GM18505 (cell line): Measurements from ENCODE around the gene RGS7.

ENCODE experiments used
- ATAC-seq: cut with Tn5 transposase; IDR thresholded peaks from one replicate; pipeline ENCODE4 v1.9.1; 2021; ENCODE audit not compliant: unreplicated experiment
- POLR2A ChIP-seq: IDR thresholded peaks from 4 replicates; pipeline ENCODE4 v1.6.1; 2011; ENCODE audit warnings: borderline replicate concordance; ENCODE audit not compliant: insufficient read depth, insufficient read length; ENCODE audit errors: extremely low read depth

The RGS7 gene

GRCh38 chr1:240823357-240823756, 533.6 kb downstream of the RGS7 start:
- ATAC-seq, result no peak
- TF ChIP-seq POLR2A, result no peak

DNA sequence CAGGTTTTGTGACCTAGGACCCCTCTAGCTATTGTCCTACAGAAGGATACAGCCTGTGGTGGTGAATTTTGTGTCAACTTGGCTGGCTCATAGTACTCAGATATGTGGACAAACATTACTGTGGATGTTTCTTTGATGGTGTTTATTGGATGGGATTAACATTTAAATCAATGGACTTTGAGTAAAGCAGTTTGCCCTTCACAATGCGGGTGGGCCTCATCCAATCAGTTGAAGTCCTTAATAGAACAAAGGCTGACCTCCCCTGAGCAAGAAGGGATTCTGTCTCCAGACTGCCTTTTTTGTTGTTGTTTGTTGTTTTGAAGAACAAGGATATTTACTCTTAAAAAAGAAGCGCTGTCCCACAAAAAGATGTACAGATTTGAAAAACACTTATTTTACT, 535.1 kb downstream of the RGS7 start:
- ATAC-seq, result no peak
- TF ChIP-seq POLR2A, result no peak

- no peak for ATAC-seq
- TF ChIP-seq POLR2A, result no peak
Measured at GRCh38 chr1:240820816-240821215, 536.2 kb downstream of the RGS7 start.

DNA sequence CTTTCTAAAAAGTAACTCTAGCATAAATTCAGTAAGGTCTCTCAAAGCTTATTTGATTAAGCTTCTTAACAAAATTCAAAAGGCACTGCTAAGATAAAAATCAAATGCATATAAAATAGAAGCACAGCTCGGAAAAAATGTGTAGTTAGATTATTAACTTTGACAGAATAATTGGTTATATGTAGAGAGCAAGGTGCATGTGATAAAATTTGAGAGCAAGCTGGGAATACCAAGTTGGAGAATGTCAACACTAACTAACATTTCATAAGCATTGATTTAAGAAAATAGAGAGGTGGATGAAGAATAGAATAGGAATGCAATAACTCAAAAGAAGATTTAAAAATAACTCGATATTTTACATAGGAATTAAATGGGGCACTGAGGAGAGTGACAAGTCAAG, 540.5 kb downstream of the RGS7 start:
- TF ChIP-seq POLR2A, result no peak
- ATAC-seq, result no peak

- no peak for TF ChIP-seq POLR2A
- no peak for ATAC-seq
Measured at GRCh38 chr1:240813720-240814119, 543.3 kb downstream of the RGS7 start.

DNA sequence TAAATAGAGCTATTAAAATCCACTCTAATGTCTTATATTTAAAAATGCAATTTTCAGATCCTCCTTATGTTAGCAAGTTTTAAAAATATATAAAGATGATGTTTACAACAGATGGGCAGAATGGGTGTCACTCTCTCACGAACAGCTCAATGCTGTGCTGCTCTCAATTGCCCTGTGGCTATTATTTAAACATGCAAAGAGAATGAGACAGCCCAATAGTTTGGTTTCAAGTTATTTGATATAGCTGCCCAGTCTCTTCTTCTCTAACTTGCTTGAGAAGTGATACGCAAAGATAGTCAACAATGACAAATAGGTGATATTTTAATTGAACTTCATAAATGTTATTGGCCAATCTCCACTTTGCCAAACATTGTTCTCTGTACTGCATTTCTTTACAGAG, 545.7 kb downstream of the RGS7 start:
- TF ChIP-seq POLR2A, result no peak
- ATAC-seq, result no peak

DNA sequence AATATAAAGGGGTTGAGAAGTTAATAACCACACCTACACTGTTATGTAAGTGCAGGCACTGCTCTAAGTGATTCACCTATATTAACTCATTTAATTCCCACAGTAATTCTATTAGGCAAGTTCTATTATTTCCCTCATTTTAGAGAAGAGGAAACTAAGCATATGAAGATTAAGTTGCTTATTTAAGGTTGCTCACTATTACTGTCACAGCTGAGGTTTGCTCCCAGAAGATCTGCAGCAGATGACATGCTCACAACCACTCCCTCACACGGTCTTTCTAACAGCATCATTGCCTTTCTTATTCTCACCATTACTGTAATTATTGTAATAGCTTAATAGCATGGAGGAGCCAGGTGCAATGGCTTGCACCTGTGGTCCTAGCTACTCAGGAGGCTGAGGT, 548.6 kb downstream of the RGS7 start:
- ATAC-seq, result no peak
- TF ChIP-seq POLR2A, result no peak

DNA sequence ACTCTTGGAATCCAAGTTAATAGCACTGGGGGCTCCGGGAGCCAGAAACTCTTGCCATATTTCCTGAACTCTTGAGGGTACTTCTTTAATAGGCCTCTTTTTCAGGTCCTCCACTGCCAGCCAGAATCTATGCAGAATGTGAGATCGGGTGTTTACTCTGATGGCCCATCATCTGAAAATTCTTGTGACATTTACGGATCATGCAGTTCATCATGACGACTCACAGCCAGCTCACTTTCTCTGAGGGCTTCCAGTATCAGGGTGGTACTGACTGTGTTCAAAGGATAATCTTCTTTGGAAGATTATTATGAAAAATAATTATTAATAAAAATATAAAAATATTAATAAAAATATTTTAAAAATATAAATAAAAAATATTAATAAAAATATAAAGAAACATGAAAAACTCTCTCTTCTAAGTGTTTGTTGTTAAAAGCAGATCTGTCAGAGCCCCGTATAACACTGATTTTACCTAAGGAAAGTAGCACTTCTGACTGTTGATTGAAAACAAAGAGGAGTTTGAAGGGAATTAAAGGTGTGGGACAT, 550.7 kb downstream of the RGS7 start:
- TF ChIP-seq POLR2A, result no peak
- ATAC-seq, result no peak

DNA sequence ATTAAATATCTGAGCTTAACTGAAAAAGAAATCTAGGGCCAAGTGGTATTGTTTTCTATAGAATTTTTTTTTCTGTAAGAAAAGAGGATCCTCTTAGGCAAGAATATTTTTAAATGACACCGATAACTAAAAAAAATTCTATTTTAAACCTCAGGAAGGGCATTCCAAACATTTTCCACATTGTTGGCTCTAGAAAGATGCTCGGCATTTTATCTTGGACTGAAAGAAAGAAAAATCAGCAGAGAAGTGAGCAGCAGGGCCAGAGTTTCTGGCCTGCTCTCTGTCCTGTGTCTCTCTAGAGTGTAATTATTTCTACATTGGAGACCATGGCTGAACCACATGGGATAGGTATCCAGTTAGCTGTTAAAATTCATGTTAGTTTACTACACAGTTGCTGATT, 552.5 kb downstream of the RGS7 start:
- no peak for TF ChIP-seq POLR2A
- ATAC-seq, result no peak

DNA sequence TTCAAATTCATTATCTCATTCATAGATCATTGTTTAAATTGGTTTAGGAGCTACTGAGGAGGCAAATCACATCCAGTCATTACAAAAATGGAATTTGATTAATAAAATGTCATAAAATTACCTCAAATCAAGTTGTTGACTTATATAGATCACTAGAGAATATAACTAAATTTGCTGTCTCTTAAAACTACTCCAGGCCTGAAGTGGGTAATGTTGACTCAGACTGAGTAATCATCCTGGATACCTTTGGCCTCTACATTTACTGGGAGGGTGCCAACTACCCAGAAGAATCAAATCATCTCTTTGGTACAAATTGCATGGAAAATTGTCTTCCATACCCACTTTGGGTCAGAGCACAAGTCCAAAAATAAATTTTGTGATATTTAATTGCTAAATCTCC, 553.9 kb downstream of the RGS7 start:
- TF ChIP-seq POLR2A, result no peak
- no peak for ATAC-seq

- no peak for TF ChIP-seq POLR2A
- ATAC-seq, result no peak
Measured at GRCh38 chr1:240802271-240802670, 554.7 kb downstream of the RGS7 start.

DNA sequence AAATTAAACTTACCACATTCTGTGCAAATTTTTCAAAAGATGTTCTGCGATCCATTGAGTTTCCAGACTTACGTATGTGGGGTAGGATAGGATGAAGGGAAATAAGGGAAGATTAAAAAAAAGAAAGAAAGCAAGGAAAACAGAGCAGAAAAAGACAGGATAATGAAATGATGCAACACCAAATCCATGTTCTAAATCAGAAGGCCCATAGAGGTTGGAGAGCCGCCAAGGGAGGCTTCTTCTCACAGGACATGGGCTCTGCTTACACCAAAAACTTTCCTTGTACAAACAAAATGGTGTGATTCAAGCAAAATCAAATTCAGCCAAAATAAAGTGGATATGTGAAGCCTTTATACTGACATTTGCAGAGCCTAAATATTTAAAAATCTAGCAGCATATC, 555.6 kb downstream of the RGS7 start:
- TF ChIP-seq POLR2A, result no peak
- ATAC-seq, result no peak

GRCh38 chr1:240800291-240800690, 556.7 kb downstream of the RGS7 start:
- ATAC-seq, result no peak
- TF ChIP-seq POLR2A, result no peak

- ATAC-seq, result no peak
Measured at GRCh38 chr1:240797050-240797449, 560.0 kb downstream of the RGS7 start.

More at GRCh38 chr1:240797050-240797449, 560.0 kb downstream of the RGS7 start:
- no peak for TF ChIP-seq POLR2A
